ENCODE measurements around the gene ST7. TPM values are rescaled to one million over a fixed set of nuclear protein-coding genes. Genes with fewer than 3 reads are reported as not detected.

The ST7 gene
- total RNA-seq, 1 donor from 2014 or later = 17.0 TPM

DNA sequence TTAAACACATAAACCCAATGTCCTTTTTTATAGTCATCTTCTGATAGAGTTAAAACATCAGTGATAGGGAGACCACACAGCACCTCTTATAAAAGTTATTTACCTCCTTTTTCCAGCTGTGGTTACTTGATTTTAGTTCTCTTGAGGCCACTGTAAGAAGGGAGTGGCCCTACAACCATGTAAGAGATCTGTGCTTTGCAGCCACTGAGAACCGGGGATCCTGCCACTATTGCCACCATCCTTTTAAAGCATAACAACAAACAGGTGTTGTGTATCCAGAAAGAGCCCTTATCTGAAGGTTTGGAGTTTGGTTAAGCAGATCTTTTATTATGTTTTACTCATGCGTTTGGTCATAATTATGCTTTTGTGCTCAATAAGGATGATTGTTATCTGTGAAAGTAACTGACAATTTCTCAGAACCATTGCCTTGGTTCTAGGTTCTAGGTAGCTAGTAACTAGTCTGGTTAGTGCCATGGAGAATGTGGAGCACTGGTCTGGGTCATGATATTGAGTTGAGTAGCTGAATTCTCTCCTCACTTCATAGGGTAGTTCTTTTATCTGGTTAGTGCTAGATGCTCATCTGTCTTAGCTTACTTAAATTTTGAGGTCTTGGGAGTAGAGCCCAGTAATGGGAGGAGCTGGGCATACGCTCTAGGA lies 56.5 kb downstream of the ST7 start:
- Histone ChIP-seq H3K27me3 (ENCODE audit: control insufficient read depth, insufficient read depth, low read length) (no peaks in the 10 kb centered on the region), H3K4me3 (ENCODE audit: low read depth, low read length) (no peak overlapping the region), H3K36me3 (ENCODE audit: control insufficient read depth, insufficient read depth, low read length) (no peaks in the 10 kb centered on the region)
- DNase-seq (ENCODE audit: low read depth) = no peak
- TF ChIP-seq, protein P1, sequence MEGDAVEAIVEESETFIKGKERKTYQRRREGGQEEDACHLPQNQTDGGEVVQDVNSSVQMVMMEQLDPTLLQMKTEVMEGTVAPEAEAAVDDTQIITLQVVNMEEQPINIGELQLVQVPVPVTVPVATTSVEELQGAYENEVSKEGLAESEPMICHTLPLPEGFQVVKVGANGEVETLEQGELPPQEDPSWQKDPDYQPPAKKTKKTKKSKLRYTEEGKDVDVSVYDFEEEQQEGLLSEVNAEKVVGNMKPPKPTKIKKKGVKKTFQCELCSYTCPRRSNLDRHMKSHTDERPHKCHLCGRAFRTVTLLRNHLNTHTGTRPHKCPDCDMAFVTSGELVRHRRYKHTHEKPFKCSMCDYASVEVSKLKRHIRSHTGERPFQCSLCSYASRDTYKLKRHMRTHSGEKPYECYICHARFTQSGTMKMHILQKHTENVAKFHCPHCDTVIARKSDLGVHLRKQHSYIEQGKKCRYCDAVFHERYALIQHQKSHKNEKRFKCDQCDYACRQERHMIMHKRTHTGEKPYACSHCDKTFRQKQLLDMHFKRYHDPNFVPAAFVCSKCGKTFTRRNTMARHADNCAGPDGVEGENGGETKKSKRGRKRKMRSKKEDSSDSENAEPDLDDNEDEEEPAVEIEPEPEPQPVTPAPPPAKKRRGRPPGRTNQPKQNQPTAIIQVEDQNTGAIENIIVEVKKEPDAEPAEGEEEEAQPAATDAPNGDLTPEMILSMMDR (IDR thresholded peaks at IDR 0.05; ENCODE audit: insufficient read depth, low read length, poor library complexity, severe bottlenecking) = no peak

DNA sequence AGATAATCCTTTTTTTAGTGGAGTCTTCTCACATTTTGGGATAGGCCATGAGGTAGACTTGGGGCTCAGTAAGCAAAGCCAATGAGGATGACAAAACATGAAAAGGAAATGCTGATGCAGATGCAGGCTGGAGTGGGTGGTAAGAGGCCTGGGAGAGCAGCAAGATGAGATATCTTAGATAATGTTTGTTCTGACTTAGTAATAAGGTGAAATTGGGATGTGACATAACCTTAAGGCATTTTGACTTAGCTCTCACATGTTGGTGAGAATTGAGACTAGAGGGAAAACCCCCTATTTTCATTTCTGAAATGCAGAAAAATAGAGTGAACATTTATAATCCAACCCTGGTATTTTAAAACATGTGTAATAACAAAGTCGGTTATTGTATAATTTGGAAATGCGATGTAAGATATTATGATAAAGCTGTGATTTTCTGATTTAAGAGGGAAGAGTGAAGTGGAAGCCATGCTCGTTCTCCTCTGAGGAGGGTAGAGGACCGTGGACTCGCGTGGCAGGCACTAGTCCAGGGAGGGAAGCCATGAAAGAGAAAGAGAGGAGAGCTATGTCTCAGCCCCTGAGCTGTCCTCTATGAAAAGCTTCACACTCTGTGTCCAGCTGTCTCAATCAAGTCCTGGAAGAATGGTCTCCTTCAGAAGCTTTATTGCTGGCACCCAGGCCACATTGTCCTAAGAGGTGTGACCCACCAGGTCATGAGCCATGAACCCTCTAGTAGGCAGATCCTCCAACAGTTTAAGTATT lies 57.3 kb downstream of the ST7 start:
- no peak for DNase-seq (ENCODE audit: low read depth)
- TF ChIP-seq, protein P1 (IDR thresholded peaks at IDR 0.05; ENCODE audit: insufficient read depth, low read length, poor library complexity, severe bottlenecking) = no peak
- Histone ChIP-seq H3K27me3 (ENCODE audit: control insufficient read depth, insufficient read depth, low read length) (no peaks in the 10 kb centered on the region), H3K36me3 (ENCODE audit: control insufficient read depth, insufficient read depth, low read length) (no peaks in the 10 kb centered on the region), H3K4me3 (ENCODE audit: low read depth, low read length) (no peak overlapping the region)

DNA sequence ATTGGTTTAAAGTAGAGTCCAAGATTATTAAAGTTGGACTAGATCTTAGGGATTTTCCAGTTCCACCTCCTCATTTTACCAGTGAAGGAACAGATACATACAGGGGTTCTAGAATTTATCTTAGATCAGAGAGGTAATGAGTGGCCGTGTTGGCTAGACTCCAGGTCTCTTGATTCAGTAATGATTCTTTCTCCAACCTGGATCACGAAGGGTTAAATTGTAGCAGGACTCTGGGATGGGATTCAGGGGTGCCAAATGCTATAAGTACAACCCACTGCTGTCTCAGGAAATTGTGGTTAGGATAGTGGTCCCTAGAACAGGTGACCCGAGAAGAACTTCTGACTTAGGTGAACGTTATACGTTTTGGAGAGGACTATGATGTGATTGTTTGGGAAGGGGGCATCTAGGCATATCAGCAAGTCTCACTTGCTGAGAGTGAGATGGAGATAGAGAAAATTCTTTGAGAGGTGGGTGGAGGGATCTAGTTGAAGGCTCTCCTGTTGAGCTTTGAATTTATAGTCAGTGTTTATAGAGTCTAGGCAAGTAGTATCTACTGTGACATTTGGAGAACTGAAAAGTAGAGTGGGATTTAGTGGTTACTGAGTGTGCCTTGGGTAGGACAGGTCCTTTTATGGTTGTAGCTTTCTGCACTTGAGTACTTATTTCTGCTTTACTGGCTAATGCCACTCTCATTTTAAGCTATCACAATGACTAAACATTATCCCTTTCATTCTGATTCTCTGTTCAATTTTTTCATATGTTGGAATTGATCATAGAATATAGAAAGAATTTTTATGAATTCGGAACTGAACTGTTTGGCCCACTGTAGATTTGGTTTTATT lies 58.3 kb downstream of the ST7 start:
- DNase-seq (ENCODE audit: low read depth) = no peak
- H3K27me3 ChIP-seq (ENCODE audit: control insufficient read depth, insufficient read depth, low read length) = no peaks in the 10 kb centered on the region
- H3K4me3 ChIP-seq (ENCODE audit: low read depth, low read length) = no peak overlapping the region
- H3K36me3 ChIP-seq (ENCODE audit: control insufficient read depth, insufficient read depth, low read length) = no peaks in the 10 kb centered on the region
- TF ChIP-seq, protein P1 (IDR thresholded peaks at IDR 0.05; ENCODE audit: insufficient read depth, low read length, poor library complexity, severe bottlenecking) = no peak

DNA sequence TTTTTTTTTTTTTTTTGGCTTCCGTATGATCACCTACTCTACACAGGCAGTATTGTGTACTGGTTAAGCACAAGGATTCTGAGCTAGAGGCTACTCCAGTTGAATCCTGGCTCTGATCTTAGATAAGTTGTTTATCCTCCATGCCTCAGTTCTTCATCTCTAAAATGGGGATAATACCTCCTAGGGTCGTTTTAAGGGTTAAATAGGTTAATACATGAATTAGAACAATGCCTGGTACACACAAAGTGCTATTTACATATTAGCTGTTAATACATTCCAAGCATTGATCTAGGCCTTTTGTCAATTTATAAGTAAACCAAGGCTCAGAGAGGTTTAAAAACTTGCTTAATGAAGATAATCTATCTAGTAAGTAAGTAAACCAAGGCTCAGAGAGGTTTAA lies 59.0 kb downstream of the ST7 start:
- DNase-seq (ENCODE audit: low read depth) = no peak
- no peaks in the 10 kb centered on the region for H3K36me3 ChIP-seq (ENCODE audit: control insufficient read depth, insufficient read depth, low read length)
- H3K4me3 ChIP-seq (ENCODE audit: low read depth, low read length) = no peak overlapping the region
- no peaks in the 10 kb centered on the region for H3K27me3 ChIP-seq (ENCODE audit: control insufficient read depth, insufficient read depth, low read length)
- TF ChIP-seq, protein P1 (IDR thresholded peaks at IDR 0.05; ENCODE audit: insufficient read depth, low read length, poor library complexity, severe bottlenecking) = no peak

DNA sequence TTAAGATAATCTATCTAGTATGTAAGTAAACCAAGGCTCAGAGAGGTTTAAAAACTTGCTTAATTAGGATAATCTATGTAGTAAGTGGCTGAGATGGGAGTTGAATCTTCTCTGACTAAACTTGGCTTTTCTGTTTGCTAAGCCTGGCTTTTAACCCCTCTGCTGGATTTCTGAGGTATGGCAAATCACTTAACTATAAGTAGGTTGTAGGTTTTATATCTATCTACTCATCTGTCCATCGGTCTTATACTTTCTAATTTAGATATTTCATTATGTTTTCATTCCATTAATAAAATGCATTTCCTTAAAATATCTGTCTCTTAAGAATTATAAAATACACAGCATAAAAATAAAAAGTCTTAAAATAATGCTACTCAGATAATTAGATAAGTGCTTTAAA lies 59.4 kb downstream of the ST7 start:
- Histone ChIP-seq H3K36me3 (ENCODE audit: control insufficient read depth, insufficient read depth, low read length) (no peaks in the 10 kb centered on the region), H3K27me3 (ENCODE audit: control insufficient read depth, insufficient read depth, low read length) (no peaks in the 10 kb centered on the region), H3K4me3 (ENCODE audit: low read depth, low read length) (no peak overlapping the region)
- TF ChIP-seq, protein P1 (IDR thresholded peaks at IDR 0.05; ENCODE audit: insufficient read depth, low read length, poor library complexity, severe bottlenecking) = peak; percentile 42
- DNase-seq (ENCODE audit: low read depth) = no peak

All from kidney epithelial cell (primary cell).